A549 (cell line): ENCODE measurements around the gene NUP50. TPM values are rescaled to one million over a fixed set of nuclear protein-coding genes. Genes with fewer than 3 reads are reported as not detected.

Experiments
- ATAC-seq, 2 experiments: fragments of 200-7000 bp in 1 of 2; fragments of >200 bp in 1 of 2; cut with Nextera tagmentation in 1 of 2; cut with Tn5 transposase in 1 of 2; 3 replicates each; pipeline versions ENCODE4 v1.8.0 to v1.9.1; 2018 to 2020; ENCODE audit warnings: mild to moderate bottlenecking in 1 of 2, moderate library complexity in 1 of 2
- CTCF ChIA-PET: fragments of 300-600 bp; sonication (Branson Sonifier 250); formaldehyde crosslinking; extraction: SDS; loops from one replicate; lab custom pipeline; 2021; ENCODE audit warnings: antibody characterized with exemption, inconsistent platforms; lab: Yijun Ruan, JAX
- POLR2A ChIA-PET: fragments of 350-600 bp; formaldehyde crosslinking; extraction: SDS; loops from one replicate; lab custom pipeline; 2021; ENCODE audit warnings: antibody characterized with exemption, inconsistent platforms; lab: Yijun Ruan, JAX
- DNase-seq, 2 experiments: peaks; one replicate each; pipeline versions ENCODE4 v3.0.0 to v3.0.0-alpha.2; 2011 to 2016; ENCODE audit warnings: low read depth in 1 of 2, low spot score in 1 of 2
- FAIRE-seq: peaks from 2 replicates; lab custom pipeline; 2011; peaks lifted over from hg19 to GRCh38; lab: Jason Lieb, UNC
- H3K27ac ChIP-seq, 2 experiments: fragments of >200 bp; sonication (Bioruptor Twin); formaldehyde crosslinking; 3 replicates each; pipeline ENCODE4 v1.5.1; 2016 to 2017
- H3K4me1 ChIP-seq: fragments of >200 bp; sonication (Bioruptor Twin); formaldehyde crosslinking; 3 replicates; pipeline ENCODE4 v1.6.1; 2016
- H3K4me2 ChIP-seq: fragments of >200 bp; sonication (Bioruptor Twin); formaldehyde crosslinking; 3 replicates; pipeline ENCODE4 v1.6.1; 2016
- H3K4me3 ChIP-seq: fragments of >200 bp; sonication (Bioruptor Twin); formaldehyde crosslinking; 3 replicates; pipeline ENCODE4 v1.5.1; 2016
- H3K9me3 ChIP-seq: fragments of >200 bp; sonication (Bioruptor Twin); formaldehyde crosslinking; 3 replicates; pipeline ENCODE4 v1.6.1; 2016
- BHLHE40 ChIP-seq: IDR thresholded peaks from 2 replicates; pipeline ENCODE4 v1.6.1; 2012; ENCODE audit warnings: low read depth, low read length, inconsistent platforms
- CBX2 ChIP-seq: fragments of 200-600 bp; sonication (generic); IDR thresholded peaks from 2 replicates; pipeline ENCODE4 v1.6.1; 2016; ENCODE audit warnings: low read depth, mild to moderate bottlenecking, borderline replicate concordance
- CBX8 ChIP-seq: fragments of 200-600 bp; sonication (generic); IDR thresholded peaks from 2 replicates; pipeline ENCODE4 v1.6.1; 2016
- CHD2 ChIP-seq: fragments of 150-350 bp; IDR thresholded peaks from 2 replicates; pipeline ENCODE4 v1.6.1; 2014; ENCODE audit warnings: low read length; ENCODE audit not compliant: partially characterized antibody
- CHD4 ChIP-seq: fragments of 200-600 bp; sonication (generic); IDR thresholded peaks from 2 replicates; pipeline ENCODE4 v1.6.1; 2016; ENCODE audit warnings: antibody characterized with exemption, mild to moderate bottlenecking, borderline replicate concordance
- FOSB ChIP-seq: fragments of 250-450 bp; sonication (Bioruptor Pico); IDR thresholded peaks from 2 replicates; pipeline ENCODE4 v1.5.0; 2020; ENCODE audit warnings: mild to moderate bottlenecking, moderate library complexity
- FOSL2 ChIP-seq, 2 experiments: fragments of 450-650 bp in 1 of 2; fragments of >200 bp in 1 of 2; sonication (Bioruptor Twin) in 1 of 2; formaldehyde crosslinking; IDR thresholded peaks; 2 replicates each; pipeline versions ENCODE4 v1.5.0 to v1.6.1; 2016 to 2020; ENCODE audit warnings: mild to moderate bottlenecking in 1 of 2, moderate library complexity in 1 of 2
- FOXS1 ChIP-seq: fragments of 250-450 bp; sonication (Bioruptor Pico); IDR thresholded peaks from 2 replicates; pipeline ENCODE4 v1.5.0; 2020; ENCODE audit warnings: mild to moderate bottlenecking, moderate library complexity
- HES2 ChIP-seq: fragments of >200 bp; sonication (Bioruptor Twin); formaldehyde crosslinking; IDR thresholded peaks from 2 replicates; pipeline ENCODE4 v1.6.1; 2016
- HEYL ChIP-seq: fragments of 250-450 bp; sonication (Bioruptor Pico); IDR thresholded peaks from 2 replicates; pipeline ENCODE4 v1.8.0; 2021; ENCODE audit warnings: mild to moderate bottlenecking, moderate library complexity
- HOXA7 ChIP-seq: fragments of 250-450 bp; sonication (Bioruptor Pico); IDR thresholded peaks from 2 replicates; pipeline ENCODE4 v1.5.0; 2020; ENCODE audit warnings: mild to moderate bottlenecking, moderate library complexity
- HOXB13 ChIP-seq: fragments of 250-450 bp; sonication (Bioruptor Pico); IDR thresholded peaks from 2 replicates; pipeline ENCODE4 v1.5.0; 2020; ENCODE audit warnings: low read depth, mild to moderate bottlenecking, moderate library complexity
- HOXB5 ChIP-seq: fragments of 250-450 bp; sonication (Bioruptor Pico); IDR thresholded peaks from 2 replicates; pipeline ENCODE4 v1.5.0; 2020; ENCODE audit warnings: mild to moderate bottlenecking, moderate library complexity
- JUN ChIP-seq, 2 experiments: fragments of >200 bp; sonication (Bioruptor Twin); formaldehyde crosslinking; IDR thresholded peaks; 2 replicates in 1 of 2; 3 replicates in 1 of 2; pipeline ENCODE4 v1.6.1; 2016 to 2017
- KDM1A ChIP-seq: fragments of 200-600 bp; sonication (generic); IDR thresholded peaks from 2 replicates; pipeline ENCODE4 v1.6.1; 2016; ENCODE audit warnings: low read depth, mild to moderate bottlenecking
- KDM5A ChIP-seq: fragments of 200-600 bp; sonication (generic); IDR thresholded peaks from 2 replicates; pipeline ENCODE4 v1.6.1; 2016; ENCODE audit warnings: antibody characterized with exemption, mild to moderate bottlenecking
- MAFK ChIP-seq: fragments of 450-650 bp; IDR thresholded peaks from 2 replicates; pipeline ENCODE4 v1.6.1; 2014; ENCODE audit not compliant: partially characterized antibody
- MAZ ChIP-seq: fragments of 150-350 bp; IDR thresholded peaks from 2 replicates; pipeline ENCODE4 v1.6.1; 2014; ENCODE audit warnings: antibody characterized with exemption, low read depth, low read length, borderline replicate concordance
- NFE2L2 ChIP-seq: fragments of 150-350 bp; conservative IDR thresholded peaks from 2 replicates; pipeline ENCODE4 v1.6.1; 2014; ENCODE audit warnings: low read length
- NR3C1 ChIP-seq: fragments of >200 bp; sonication (Bioruptor Twin); formaldehyde crosslinking; IDR thresholded peaks from 3 replicates; pipeline ENCODE4 v1.6.1; 2017
- POLR2A ChIP-seq: IDR thresholded peaks from 2 replicates; pipeline ENCODE4 v1.6.1; 2012; ENCODE audit warnings: mild to moderate bottlenecking, low read length
- POLR2AphosphoS2 ChIP-seq: conservative IDR thresholded peaks from 2 replicates; pipeline ENCODE4 v1.6.1; 2012; ENCODE audit warnings: low read length, improper control_type of control experiment, inconsistent platforms
- RFX5 ChIP-seq: fragments of 450-650 bp; IDR thresholded peaks from 2 replicates; pipeline ENCODE4 v1.7.1; 2014; ENCODE audit warnings: antibody characterized with exemption, mild to moderate bottlenecking, moderate library complexity
- SREBF2 ChIP-seq: fragments of 450-650 bp; IDR thresholded peaks from 2 replicates; pipeline ENCODE4 v1.6.1; 2014; ENCODE audit warnings: mild to moderate bottlenecking, moderate library complexity
- TFCP2L1 ChIP-seq: fragments of 250-450 bp; sonication (Bioruptor Pico); IDR thresholded peaks from 2 replicates; pipeline ENCODE4 v1.5.0; 2021; ENCODE audit warnings: mild to moderate bottlenecking
- ZFP36 ChIP-seq: fragments of 450-650 bp; IDR thresholded peaks from 2 replicates; pipeline ENCODE4 v1.6.1; 2014; ENCODE audit warnings: borderline replicate concordance; ENCODE audit not compliant: partially characterized antibody
- WGBS: methylation state at CpG from one replicate; pipeline ENCODE4 v1.1.6; 2017; ENCODE audit errors: missing lambda C conversion rate; 5-methylcytosine and 5-hydroxymethylcytosine counted together
- polyA plus RNA-seq, 4 experiments: library from polyadenylated mRNA; depleted of rRNA in 3 of 4; stranded (reverse); fragments of >200 nt; fragmentation: RNase III in 1 of 4; extraction: RNeasy Plus Mini Kit Qiagen cat#74134 plus additional on column Dnase treatment in 1 of 4; gene quantifications; 2 replicates in 3 of 4; 3 replicates in 1 of 4; pipeline ENCODE4 v1.2.3, GENCODE V29; 2011 to 2017
- TF ChIP-seq, protein P1 (sequence below): fragments of 200-600 bp; sonication (generic); IDR thresholded peaks from 2 replicates; pipeline ENCODE4 v1.6.1; 2016; ENCODE audit warnings: antibody characterized with exemption, mild to moderate bottlenecking, moderate library complexity
- TF ChIP-seq, protein P2 (sequence below): IDR thresholded peaks from 2 replicates; pipeline ENCODE4 v1.6.1; 2012
- TF ChIP-seq, protein P3 (sequence below): IDR thresholded peaks from 2 replicates; pipeline ENCODE4 v1.6.1; 2012; ENCODE audit warnings: low read depth, borderline replicate concordance

Gene NUP50
- polyA plus RNA-seq, 2 of the 4 experiments (the other 2 are of a cell fraction), result 16.7 to 25.3 TPM

GRCh38 chr22:45231293-45231692 is 67.6 kb downstream of the NUP50 start:
- TF ChIP-seq CHD4, result no peak
- no peak for TF ChIP-seq FOXS1 (CRISPR knock-in tag)
- TF ChIP-seq TFCP2L1 (CRISPR knock-in tag), result no peak
- no peak for TF ChIP-seq HOXA7 (CRISPR knock-in tag)
- TF ChIP-seq KDM5A, result no peak
- TF ChIP-seq HES2, result no peak
- no peak for TF ChIP-seq POLR2AphosphoS2
- no peak for TF ChIP-seq FOSL2 (IDR thresholded peaks at IDR 0.05)
- no peak for TF ChIP-seq FOSL2 (CRISPR knock-in tag; IDR thresholded peaks at IDR 0.05)
- TF ChIP-seq, protein P1, sequence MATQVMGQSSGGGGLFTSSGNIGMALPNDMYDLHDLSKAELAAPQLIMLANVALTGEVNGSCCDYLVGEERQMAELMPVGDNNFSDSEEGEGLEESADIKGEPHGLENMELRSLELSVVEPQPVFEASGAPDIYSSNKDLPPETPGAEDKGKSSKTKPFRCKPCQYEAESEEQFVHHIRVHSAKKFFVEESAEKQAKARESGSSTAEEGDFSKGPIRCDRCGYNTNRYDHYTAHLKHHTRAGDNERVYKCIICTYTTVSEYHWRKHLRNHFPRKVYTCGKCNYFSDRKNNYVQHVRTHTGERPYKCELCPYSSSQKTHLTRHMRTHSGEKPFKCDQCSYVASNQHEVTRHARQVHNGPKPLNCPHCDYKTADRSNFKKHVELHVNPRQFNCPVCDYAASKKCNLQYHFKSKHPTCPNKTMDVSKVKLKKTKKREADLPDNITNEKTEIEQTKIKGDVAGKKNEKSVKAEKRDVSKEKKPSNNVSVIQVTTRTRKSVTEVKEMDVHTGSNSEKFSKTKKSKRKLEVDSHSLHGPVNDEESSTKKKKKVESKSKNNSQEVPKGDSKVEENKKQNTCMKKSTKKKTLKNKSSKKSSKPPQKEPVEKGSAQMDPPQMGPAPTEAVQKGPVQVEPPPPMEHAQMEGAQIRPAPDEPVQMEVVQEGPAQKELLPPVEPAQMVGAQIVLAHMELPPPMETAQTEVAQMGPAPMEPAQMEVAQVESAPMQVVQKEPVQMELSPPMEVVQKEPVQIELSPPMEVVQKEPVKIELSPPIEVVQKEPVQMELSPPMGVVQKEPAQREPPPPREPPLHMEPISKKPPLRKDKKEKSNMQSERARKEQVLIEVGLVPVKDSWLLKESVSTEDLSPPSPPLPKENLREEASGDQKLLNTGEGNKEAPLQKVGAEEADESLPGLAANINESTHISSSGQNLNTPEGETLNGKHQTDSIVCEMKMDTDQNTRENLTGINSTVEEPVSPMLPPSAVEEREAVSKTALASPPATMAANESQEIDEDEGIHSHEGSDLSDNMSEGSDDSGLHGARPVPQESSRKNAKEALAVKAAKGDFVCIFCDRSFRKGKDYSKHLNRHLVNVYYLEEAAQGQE, result no peak
- TF ChIP-seq, all 56 proteins: peak for 0
- FAIRE-seq (no peak), DNase-seq (no peak), ATAC-seq (no peak)
- 96% methylated on average over 2 of the region's 2 CpGs for WGBS
- POLR2A ChIA-PET, result no interaction called here
- Histone ChIP-seq H3K4me3 (no peak overlapping the region), H3K4me1 (peaks cover 6% of the 10 kb centered on the region; the same call in 2 of the 3 replicates), H3K27ac (no peak overlapping the region), H3K4me2 (no peak overlapping the region), H3K9me3 (no peaks in the 10 kb centered on the region)
- CTCF ChIA-PET, result no interaction called here

- ChIA-PET POLR2A (no interaction called here), CTCF (no interaction called here)
- Histone ChIP-seq H3K9me3 (no peaks in the 10 kb centered on the region), H3K27ac (no peak overlapping the region), H3K4me3 (no peak overlapping the region), H3K4me2 (no peak overlapping the region), H3K4me1 (no peaks in the 10 kb centered on the region)
- 81% methylated on average over 7 of the region's 10 CpGs for WGBS
- no peak for ATAC-seq
- TF ChIP-seq NR3C1 (no peak), CBX2 (no peak), KDM1A (no peak), CHD4 (no peak), CHD2 (no peak), SREBF2 (no peak), HES2 (no peak), HOXA7 (CRISPR knock-in tag) (no peak), BHLHE40 (no peak), MAFK (no peak), HEYL (CRISPR knock-in tag) (no peak), JUN (IDR thresholded peaks at IDR 0.05) (no peak), ZFP36 (no peak)
- TF ChIP-seq, protein P2, sequence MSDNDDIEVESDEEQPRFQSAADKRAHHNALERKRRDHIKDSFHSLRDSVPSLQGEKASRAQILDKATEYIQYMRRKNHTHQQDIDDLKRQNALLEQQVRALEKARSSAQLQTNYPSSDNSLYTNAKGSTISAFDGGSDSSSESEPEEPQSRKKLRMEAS, result no peak
- FAIRE-seq, result no peak
- DNase-seq, result no peak
These were observed 69.7 kb downstream of the NUP50 start for GRCh38 chr22:45233386-45233785.

DNA sequence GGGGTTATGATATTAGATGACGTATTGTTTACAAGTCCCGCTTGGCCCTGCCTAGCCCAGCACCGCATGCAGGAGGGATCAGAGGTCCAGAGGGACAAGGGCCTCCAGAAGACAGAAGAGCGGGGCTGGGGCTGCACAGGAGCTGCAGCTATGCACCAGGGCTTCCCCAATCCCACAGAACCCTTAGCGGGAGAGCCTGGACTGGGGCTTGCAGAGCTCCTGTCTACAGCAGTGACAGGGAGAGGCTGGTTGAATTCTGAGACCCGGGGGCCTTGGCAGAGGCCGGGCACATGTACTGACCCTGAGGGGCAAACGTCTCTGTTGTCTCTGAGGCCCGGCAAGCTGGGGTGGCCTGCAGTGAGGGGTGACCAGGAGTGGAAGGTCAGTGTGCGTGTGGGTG is 70.1 kb downstream of the NUP50 start:
- H3K4me3 ChIP-seq, result no peak overlapping the region
- H3K4me2 ChIP-seq, result no peak overlapping the region
- no peaks in the 10 kb centered on the region for H3K4me1 ChIP-seq
- 94% methylated on average over 4 of the region's 10 CpGs for WGBS
- H3K9me3 ChIP-seq, result no peaks in the 10 kb centered on the region
- no peak for DNase-seq
- ChIA-PET POLR2A (no interaction called here), CTCF (interaction anchor here (1.3 kb wide), 1 partner anchor 320 kb away, joined by 4 read pairs; no protein-coding TSS in a partner anchor)
- no peak overlapping the region for H3K27ac ChIP-seq
- FAIRE-seq, result no peak
- no peak for TF ChIP-seq POLR2A
- no peak for TF ChIP-seq HOXB13 (CRISPR knock-in tag)
- no peak for TF ChIP-seq CHD2
- no peak for TF ChIP-seq HEYL (CRISPR knock-in tag)
- no peak for TF ChIP-seq CBX8
- TF ChIP-seq, protein P2, result no peak
- no peak for TF ChIP-seq RFX5
- TF ChIP-seq, protein P3, sequence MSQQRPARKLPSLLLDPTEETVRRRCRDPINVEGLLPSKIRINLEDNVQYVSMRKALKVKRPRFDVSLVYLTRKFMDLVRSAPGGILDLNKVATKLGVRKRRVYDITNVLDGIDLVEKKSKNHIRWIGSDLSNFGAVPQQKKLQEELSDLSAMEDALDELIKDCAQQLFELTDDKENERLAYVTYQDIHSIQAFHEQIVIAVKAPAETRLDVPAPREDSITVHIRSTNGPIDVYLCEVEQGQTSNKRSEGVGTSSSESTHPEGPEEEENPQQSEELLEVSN, result no peak
- TF ChIP-seq NR3C1, result no peak
- no peak for TF ChIP-seq NFE2L2
- TF ChIP-seq HOXB5 (CRISPR knock-in tag), result no peak
- no peak for TF ChIP-seq FOSB (CRISPR knock-in tag)
- no peak for TF ChIP-seq MAZ
- TF ChIP-seq TFCP2L1 (CRISPR knock-in tag), result no peak
- no peak for TF ChIP-seq HES2
- no peak for TF ChIP-seq FOSL2 (IDR thresholded peaks at IDR 0.05)
- TF ChIP-seq FOSL2 (CRISPR knock-in tag; IDR thresholded peaks at IDR 0.05), result no peak
- no peak for TF ChIP-seq MAFK
- TF ChIP-seq SREBF2, result no peak
- TF ChIP-seq, all 56 proteins: peak for 0
- ATAC-seq, result no peak
